ENCODE measurements around the gene CFL2.

CFL2 gene

GRCh38 chr14:34722723-34723545 is 8.5 kb upstream of the CFL2 start:
- CTCF ChIA-PET: interaction anchor here (0.6 to 5.5 kb wide), 45 partner anchors 9 to 699 kb away, joined by 3 to 143 read pairs (median 4); partner anchors contain the start of gene CFL2
- POLR2A ChIA-PET: interaction anchor here (0.6 kb wide), 1 partner anchor 16 kb away, joined by 4 read pairs; no protein-coding TSS in a partner anchor
- TF ChIP-seq, protein P1, sequence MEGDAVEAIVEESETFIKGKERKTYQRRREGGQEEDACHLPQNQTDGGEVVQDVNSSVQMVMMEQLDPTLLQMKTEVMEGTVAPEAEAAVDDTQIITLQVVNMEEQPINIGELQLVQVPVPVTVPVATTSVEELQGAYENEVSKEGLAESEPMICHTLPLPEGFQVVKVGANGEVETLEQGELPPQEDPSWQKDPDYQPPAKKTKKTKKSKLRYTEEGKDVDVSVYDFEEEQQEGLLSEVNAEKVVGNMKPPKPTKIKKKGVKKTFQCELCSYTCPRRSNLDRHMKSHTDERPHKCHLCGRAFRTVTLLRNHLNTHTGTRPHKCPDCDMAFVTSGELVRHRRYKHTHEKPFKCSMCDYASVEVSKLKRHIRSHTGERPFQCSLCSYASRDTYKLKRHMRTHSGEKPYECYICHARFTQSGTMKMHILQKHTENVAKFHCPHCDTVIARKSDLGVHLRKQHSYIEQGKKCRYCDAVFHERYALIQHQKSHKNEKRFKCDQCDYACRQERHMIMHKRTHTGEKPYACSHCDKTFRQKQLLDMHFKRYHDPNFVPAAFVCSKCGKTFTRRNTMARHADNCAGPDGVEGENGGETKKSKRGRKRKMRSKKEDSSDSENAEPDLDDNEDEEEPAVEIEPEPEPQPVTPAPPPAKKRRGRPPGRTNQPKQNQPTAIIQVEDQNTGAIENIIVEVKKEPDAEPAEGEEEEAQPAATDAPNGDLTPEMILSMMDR (IDR thresholded peaks at IDR 0.05; ENCODE audit: control extremely low read depth, extremely low read depth, low read depth, missing control alignments): peak; percentile 67
- peak; percentile 71 for DNase-seq (ENCODE audit: extremely low spot score)

DNA sequence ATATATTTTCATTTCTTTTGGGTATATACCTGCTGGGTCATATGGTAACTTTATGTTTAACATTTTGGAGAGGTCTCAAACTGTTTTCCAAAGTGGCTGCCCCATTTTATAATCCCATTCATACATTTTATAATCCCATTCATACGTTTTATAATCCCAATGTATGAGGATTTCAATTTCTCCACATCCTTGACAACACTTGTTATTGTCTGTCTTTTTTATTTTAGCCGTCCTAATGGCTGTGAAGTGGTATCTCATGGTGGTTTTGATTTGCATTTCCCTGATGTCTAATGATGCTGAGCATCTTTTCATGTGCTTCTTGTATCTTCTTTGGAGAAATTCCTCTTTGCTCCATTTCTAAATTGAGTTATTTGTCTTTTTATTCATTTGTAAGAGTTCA is 6.7 kb upstream of the CFL2 start:
- ChIA-PET POLR2A (no interaction called here), CTCF (interaction anchor here (1.1 kb wide), 1 partner anchor 14 kb away, joined by 4 read pairs; no protein-coding TSS in a partner anchor)
- TF ChIP-seq, protein P1 (IDR thresholded peaks at IDR 0.05; ENCODE audit: control extremely low read depth, extremely low read depth, low read depth, missing control alignments): no peak
- DNase-seq (ENCODE audit: extremely low spot score): no peak

GRCh38 chr14:34718750-34719304 is 4.4 kb upstream of the CFL2 start:
- TF ChIP-seq, protein P1 (IDR thresholded peaks at IDR 0.05; ENCODE audit: control extremely low read depth, extremely low read depth, low read depth, missing control alignments): no peak
- ChIA-PET POLR2A (no interaction called here), CTCF (interaction anchor here (2.1 to 6.2 kb wide), 2 partner anchors 9 to 46 kb away, joined by 11 to 39 read pairs; no protein-coding TSS in a partner anchor)
- DNase-seq (ENCODE audit: extremely low spot score): no peak

GRCh38 chr14:34715127-34715863 is 902 bp upstream of the CFL2 start:
- CTCF ChIA-PET: interaction anchor here (1.0 to 6.2 kb wide), 5 partner anchors 10 to 44 kb away, joined by 3 to 39 read pairs (median 4); no protein-coding TSS in a partner anchor
- POLR2A ChIA-PET: no interaction called here
- DNase-seq (ENCODE audit: extremely low spot score): no peak
- TF ChIP-seq, protein P1 (IDR thresholded peaks at IDR 0.05; ENCODE audit: control extremely low read depth, extremely low read depth, low read depth, missing control alignments): no peak

GRCh38 chr14:34713681-34714319 is 593 bp downstream of the CFL2 start:
- ChIA-PET POLR2A (no interaction called here), CTCF (interaction anchor here (0.8 to 1.2 kb wide), 2 partner anchors 9 to 11 kb away, joined by 3 to 7 read pairs; no protein-coding TSS in a partner anchor)
- peak; percentile 26 for DNase-seq (ENCODE audit: extremely low spot score)
- TF ChIP-seq, protein P1 (IDR thresholded peaks at IDR 0.05; ENCODE audit: control extremely low read depth, extremely low read depth, low read depth, missing control alignments): no peak
